NCI-H128 (cell line): ENCODE measurements around the gene FAM240B.
A peak's percentile ranks its signal among the peaks of the same experiment; 100 is the strongest.

Experiments used
- DNase-seq: peaks from one replicate; lab custom pipeline; 2025; ENCODE audit not compliant: unreplicated experiment; lab: John Stamatoyannopoulos, UW

FAM240B gene

DNA sequence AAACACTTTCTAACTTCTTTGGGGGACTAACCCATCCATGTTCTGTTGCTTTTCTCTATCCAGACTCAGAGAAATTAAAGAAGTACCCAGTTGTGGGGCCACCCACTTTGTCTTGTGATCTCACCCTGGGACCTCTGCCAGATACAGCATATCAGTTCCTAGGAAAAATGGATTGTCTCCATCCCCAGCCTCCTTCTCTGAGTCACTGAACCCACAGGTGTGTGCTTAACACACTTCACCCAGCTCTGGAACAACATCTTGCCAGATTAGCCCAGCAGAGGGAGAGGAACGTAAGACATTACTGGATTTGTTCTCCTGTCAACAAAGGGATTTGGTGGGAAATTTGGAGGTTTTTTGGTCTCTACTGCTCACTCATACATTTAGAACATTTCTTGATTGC lies 19.2 kb downstream of the FAM240B start:
- DNase-seq: no peak

DNA sequence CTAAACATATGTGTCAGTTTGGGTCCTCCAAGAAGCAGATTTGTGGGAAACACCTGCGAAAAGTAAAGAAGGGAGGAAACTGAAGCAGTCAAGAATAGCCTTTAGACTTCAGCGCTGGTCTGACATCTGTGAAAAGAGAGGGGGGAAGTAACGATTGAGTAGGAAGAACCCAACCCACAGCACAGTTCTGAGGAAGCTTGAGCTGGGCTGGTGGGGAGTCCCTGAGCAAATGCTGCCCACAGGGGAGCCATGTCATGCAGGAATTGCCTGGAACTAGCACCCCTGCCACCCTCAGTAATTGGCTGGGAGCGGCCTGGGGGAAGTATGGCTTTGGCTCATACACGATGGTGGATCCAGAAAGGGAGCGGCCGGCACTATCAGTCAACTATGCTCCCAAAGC lies 20.6 kb downstream of the FAM240B start:
- DNase-seq: no peak

DNA sequence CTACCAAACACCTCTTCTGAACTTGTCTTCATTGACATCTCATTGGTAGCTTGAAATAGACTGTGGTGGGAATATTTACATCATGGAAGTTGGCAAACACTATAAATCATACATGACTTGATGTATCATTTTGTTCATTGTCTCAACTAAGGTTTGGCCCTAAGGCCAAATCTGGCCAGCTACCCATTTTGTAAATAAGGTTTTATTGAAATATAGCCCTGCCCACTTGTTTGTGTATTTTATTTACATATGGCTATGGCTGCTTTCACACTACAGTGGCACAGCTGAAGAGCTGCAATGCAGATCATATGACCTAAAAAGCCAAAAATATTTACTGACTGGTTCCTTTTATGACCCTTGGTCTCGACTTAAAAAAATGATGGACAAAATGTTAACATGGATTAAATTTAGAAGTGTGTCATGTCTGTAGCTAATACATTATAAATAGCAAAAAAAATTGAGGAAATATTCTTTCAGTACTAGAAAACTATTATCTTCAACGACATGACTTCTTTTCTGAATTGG lies 22.1 kb downstream of the FAM240B start:
- no peak for DNase-seq

DNA sequence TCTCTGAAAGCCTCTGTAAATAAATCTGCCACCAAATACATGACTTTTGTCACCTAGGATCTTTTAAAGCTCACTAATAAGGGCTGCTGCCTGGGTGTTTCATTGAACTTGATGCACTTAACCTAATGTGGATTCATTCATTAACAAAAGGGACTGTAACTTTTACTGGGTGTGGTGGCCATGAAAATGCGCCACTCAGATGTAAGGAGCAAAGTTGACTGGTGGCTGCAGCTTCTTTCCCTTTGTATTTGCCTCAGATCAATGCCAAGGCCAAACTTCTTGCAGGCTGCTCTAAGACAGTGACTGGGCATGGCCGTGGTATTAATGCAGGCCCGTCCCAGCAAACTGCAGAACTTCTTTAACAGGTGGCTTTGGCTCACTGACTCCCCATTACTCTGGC lies 22.9 kb downstream of the FAM240B start:
- no peak for DNase-seq

DNA sequence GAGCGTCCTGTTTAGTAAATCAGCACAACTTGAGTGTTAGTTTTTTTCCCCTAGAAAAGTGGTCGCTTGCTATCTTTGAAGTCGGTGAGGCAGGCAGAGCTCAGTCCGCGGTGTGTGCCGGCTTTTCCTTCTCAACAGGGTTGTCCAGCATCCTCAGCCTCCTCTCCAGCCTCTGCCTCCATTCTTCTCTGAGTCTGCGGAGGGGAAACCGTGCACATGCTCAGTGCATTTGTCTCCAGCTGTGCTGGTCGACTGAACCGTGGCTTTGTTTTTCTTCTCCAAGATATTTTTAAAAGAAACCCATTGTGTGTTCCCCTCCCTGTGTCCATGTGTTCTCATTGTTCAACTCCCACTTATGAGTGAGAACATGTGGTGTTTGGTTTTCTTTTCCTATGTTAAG lies 25.3 kb downstream of the FAM240B start:
- no peak for DNase-seq

DNA sequence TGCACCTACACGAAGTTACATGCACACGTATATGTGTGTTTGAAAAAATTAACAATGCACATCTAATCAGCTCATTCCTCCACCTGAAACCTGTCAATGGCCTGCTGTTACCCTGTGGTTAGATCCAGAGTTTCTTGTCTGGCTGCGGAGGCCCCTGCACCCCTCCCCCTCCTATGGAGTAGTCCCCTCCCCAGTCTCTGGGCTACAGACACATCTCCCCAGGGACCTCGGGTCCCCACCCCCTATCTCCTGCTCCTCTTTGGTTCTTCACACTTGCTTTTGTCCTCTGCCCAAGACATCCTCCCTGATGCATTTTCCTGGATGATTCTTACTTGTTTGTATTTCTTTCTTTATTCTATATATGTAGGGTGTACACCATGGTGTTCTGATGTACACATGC lies 27.2 kb downstream of the FAM240B start:
- no peak for DNase-seq

DNA sequence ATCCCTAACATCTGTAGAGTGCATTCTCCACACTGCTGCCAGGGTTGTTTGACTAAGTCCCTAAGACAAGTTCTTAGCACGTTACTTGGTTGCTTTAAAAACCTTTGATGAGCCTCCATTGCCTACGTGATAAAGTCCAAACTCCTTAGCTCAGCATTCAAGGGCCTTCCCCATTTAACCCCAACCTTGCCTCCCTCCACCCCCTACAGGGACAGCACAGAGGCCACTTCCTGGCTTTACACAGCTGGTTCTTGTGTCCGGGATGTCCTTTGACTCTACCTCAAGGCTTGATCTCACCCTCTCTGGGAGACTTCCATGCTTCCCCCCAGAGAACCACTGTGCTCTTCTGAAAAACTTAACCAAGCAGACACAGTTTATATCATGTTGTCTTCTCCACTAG lies 29.4 kb downstream of the FAM240B start:
- DNase-seq: no peak

DNA sequence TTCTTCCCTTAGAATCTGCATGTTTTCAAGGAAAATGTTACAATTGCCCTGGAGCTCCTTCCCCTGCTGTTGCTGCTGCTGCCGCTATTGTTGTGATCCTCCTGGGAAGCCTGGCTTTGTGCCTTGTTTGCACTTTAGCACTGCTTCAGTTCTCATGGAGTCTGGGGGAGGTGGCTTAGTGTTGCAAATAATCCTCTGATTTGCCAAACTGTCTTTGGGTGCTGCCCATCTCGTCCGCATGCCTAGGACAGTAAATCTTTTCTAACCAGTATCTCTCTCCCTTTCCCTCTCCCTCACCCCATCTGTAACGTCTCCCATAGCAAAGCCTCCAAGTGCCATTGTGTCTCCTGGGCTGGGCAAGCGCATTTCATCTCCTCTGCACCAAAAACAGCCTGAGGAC lies 30.3 kb downstream of the FAM240B start:
- peak; percentile 18 for DNase-seq

DNA sequence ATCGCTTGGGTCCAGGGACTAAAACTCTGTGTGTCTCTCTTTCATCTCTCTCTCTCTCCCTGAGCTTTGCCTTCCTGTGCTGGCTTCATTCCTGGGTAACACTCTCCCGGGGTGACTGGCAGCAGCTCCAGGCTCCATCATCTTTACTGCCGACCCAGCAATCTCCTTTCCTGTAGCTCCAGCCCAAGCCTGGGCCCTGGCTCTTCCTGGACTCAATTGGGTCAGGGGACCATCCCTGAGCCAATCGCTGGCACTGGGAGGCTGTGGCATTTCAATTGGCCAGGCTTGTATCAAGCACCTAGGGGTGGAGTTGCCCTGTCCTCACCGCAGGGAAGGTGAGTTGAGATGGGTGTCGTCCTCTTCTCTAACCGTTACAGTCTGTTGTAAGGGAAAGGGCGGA lies 31.9 kb downstream of the FAM240B start:
- DNase-seq: no peak

DNA sequence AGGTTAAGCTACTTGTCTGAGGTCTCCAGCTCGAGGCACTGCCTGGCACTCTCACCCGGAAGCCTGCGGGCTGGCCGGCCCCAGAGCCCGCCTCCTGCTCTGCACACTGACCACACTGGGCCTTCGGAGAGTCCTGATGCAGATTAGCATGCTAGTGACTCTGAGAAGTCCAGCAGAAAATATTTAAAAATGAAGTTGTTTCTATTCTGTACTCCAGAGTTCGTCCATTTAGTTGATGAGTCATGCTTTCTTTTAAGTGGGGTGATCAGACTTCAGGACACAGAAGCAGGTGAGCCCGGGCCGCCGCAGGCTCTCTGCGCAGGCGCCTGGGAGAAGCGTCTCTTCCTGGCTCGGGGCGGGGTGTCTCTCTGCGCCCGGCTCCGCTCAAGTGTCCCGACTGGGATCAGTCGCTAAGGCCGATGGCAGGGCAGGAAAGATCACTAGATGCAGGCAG lies 32.5 kb downstream of the FAM240B start:
- DNase-seq: no peak

DNA sequence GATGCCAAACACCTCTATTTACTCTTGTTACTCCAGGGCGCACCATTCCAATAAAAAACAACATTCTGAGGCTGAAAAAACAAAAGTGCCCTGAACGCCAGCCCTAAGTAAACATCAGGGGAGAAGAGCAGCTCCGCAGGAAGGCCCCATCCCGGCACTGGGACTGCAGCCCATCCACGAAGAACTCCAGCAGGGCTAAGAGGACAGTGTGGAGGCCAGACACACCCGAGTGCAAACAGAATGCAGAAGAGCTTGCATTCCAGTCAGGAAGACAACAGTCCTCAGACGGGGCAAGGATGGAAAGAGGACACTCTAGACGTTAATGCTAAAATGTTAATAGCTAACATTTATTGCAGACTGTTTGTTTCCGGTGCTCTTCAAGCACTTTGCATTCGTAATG lies 33.0 kb downstream of the FAM240B start:
- no peak for DNase-seq

DNA sequence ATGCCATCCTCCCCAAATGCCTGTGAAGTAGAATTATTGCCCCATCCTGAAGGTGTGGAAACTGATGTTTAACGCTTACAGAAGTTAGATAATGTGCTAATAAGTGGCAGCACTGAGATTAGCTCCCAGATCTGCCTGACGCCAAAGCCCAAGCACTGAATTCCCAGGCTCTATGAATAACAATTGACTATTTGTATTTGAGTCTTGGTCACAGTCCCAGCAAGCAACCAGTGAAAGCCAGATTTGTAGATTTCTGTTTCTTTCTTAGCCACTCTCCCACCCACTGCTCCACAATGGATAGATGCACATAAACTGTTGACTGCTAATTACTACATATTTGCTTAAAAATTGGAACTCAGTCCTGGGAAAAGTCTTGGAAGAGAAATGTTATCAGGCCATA lies 34.4 kb downstream of the FAM240B start:
- DNase-seq: no peak

DNA sequence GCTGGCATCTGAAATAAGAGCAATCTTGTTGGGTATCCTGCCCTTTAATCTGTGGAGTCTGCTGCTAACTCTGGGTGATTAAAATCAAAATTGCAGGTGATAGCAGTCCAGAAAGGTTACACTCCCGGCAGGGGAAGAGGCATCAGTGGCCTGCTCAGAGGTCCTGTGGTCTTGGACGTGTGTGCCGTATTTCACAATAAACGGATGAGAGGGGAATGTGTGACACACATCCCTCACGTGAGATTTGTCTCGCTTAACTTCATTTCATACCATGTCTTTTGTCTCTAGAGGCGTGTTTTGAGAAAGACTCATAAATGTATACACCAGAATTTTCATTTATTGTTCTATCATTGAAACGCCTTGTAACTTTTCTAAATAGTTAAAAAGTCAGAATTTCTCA lies 36.6 kb downstream of the FAM240B start:
- DNase-seq: no peak

DNA sequence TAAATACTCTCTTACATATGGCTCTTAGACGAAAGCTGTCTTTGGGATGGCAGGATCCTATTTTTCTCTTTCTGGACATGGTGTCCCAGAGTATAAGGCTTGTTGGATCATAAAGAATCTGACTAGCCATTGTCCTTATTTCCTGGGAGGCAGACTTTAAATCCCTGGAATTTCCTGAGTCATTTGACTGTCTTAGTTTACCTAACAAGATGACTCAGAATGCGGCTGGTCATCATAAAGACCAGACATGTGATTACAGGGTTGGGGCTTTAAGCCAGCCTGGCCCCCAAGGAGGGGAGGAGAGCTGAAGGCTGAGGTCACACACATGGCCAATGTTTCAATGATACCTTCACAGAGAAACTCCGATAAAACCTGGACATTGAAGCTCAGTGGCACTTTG lies 37.2 kb downstream of the FAM240B start:
- no peak for DNase-seq

DNA sequence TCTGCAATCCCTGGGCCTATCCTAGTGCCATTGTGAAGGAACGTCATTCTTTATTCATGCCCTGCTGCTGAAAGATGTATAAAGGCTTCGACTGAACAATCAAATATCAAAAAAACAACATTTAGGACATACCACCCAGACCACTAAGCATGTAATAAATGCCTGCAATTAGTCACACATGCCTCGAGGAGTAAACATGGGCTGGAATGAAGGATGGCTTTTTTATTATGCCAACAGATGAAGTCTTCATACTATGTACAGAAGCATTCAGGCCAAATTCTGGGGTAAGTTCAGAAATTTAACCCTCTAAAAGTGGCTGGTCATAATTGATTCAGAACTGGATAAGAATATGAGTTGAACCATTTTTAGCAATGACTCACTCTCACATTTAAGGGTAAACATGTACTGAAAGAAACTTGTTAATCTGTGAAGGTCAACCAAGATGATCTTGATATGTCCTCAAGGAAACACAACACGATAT lies 38.1 kb downstream of the FAM240B start:
- DNase-seq: no peak

DNA sequence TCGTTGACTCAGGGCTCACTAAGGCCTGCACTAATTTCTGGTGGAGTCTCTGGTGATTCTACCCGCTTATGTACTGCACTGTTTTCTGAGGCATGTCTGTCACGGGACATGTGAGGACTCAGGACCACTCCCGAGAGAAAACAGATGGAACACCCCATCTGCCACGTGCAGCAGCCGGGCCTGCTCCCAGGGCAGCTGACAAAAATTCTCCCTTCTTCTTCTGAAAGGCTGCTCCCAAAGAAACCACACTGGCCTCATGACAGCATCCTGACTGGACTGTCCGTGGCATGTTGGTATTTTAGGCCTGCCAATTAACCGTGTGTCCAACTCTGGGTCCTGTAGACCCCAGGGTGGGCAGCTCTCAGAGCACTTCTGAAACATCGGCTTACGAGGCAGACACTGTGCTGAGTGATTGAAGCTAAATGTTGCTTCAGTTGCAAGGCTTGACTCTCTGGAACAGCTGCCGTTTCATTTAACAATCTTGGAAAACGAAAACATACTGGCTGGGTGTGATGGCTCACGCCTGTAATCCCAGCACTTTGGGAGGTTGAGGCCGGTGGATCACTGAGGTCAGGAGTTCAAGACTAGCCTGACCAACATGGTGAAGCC lies 39.0 kb downstream of the FAM240B start:
- no peak for DNase-seq

DNA sequence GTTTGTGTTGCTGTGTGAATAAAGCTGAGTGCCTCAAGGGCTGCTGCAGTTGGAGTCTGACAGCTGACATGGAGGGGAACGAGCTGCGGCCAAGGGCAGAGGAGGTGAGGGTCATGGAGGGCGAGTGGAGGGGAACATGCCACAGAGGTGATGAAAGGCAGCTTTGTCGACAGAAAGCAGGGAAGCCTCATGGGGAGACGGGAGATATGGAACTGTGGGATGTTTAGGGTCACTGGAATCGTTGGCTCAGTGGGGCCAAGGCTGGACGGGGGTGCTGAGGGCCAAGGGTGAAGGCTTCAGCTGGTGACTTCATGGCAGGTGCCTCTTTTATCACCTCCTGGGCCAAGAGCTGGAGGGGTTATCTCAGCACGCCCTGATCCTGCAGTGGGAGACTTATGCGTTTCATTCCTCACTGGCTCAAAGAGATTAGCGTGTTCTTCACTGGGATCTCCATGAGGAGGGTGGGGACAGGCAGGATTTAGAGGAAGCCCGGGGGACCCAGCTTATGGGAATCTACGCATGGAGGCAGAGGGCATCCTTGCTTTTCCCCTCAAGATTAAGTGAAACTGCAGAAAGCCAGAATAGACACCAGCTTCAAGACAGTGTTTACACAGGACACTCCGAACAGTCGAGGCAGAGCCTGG lies 42.2 kb downstream of the FAM240B start:
- DNase-seq: no peak

DNA sequence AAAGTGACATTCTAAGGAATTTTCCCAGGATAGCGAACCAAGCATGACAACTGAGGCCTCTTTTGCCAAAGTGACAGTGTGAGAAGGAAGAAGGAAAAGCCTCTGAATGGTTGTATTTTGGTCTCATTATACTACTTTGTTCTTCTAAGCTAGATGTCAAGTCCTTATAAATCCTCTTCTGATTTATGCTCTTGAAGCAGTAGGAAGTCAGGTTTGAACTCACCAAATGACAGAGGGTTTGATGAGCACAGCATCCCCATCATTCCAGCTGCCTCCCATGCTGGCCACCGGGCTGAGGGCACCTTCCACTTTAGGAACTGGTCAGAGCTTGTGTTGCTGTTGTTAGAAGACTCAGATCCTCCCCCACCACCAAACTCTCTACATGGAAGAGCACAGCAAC lies 44.1 kb downstream of the FAM240B start:
- DNase-seq: no peak

DNA sequence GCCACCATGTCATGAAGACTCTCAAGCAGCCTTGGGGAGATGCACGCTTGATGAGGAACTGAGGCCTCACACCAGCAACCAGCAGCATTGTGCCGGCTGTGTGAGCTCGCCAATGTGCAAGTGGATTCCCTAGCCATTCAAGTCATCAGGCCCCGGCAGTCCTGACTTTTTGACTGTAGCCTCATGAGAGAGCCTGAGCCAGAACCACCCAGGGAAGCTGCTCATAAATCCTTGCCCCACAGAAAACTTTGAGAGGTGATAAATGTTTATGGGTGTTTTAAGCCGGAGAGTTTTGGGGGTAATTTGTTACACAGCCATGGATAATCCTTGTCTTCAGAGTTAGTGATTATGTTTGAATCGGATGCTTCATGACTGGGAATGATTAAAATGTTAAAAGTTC lies 44.7 kb downstream of the FAM240B start:
- DNase-seq: no peak

DNA sequence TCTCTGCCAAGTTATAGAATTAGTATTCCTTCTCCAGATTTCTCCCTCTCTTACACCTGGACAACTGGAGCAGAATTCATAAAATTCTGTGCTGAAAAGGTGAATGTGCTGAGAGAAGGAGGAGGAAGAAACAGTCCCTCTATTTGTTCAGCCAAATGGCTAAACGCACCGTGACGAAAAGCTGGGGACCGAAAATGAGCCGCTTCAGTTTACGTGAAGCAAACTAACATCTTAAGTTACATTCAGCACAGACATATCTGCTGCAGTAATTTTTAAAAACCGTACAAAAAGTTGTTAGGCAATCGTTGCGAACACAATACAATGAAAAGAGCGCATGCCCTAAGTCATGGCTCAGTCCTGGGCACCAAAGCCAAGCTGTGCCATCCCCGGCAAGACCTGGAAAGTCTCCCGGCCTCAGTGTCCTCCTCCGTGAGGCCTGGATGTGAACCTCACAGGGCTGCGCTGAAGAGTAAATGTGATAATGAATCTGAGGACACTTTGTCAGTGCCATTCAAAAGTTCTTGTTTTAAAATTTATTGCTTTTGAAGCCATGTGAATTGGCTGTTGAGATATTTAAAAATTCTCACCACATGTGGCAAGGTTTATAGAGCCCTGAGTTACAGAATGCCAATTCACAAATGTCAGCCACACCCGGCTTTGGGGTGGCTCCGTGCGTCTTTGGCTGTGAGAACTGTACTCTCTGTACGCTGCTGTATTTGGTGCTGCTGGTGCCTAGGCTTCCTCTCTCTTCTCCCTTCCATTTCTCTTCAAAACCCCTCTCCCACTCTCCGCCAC lies 46.3 kb downstream of the FAM240B start:
- no peak for DNase-seq

DNA sequence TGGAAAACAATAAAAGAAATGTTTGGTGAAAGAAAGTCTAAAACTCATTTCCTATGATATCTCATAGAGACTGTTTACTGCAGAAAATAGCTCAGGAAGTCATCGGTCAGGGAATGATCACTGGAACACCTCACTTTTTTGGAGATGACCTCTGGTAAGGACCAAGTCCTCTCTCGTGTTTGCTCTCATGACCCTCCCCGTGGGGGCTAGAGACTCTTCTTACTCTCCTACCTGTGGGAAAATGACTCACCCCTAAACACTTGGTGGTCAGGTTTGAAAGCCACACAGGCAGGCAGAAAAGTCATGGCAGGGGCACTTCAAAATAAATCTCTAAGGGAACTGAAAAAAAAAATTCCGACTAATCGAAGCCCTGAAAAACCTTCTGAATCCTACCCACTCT lies 48.2 kb downstream of the FAM240B start:
- no peak for DNase-seq

DNA sequence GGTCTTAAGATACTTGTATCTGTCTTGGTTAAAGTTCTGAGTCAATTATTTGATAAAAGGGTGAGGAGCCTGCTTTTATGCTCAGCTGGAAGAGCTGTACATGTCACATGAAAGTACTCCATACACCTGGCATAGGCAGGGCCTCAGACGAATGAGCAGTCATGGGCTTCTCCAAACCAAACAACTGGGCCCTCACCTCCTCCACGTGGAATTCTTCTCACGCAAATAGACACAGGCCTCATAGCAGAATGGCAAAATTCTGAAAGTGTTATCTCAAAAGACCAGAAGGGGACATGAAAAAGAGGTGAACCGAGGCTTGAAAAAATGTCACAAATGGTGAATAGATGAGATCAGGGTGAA lies 48.6 kb downstream of the FAM240B start:
- no peak for DNase-seq
